Right lobe of liver (tissue), 6 donors: Measurements from ENCODE around the gene TRAK1. TPM values are rescaled to one million over a fixed set of nuclear protein-coding genes. Genes with fewer than 3 reads are reported as not detected.

Experiments
- ATAC-seq, 4 donors: fragments of 200-7000 bp; cut with Tn5 transposase; one replicate each; pipeline ENCODE4 v1.9.1; 2020; ENCODE audit warnings: mild to moderate bottlenecking in 4 of 4, moderate library complexity in 4 of 4
- DNase-seq, 3 donors: peaks; one replicate each; pipeline ENCODE4 v3.0.0-alpha.2; 2020
- H3K27ac ChIP-seq, 3 donors: fragments of 200-600 bp; one replicate each; pipeline ENCODE4 v1.8.0; 2022
- H3K27me3 ChIP-seq, 2 donors: fragments of 200-600 bp; one replicate each; pipeline ENCODE4 v1.8.0; 2022
- H3K36me3 ChIP-seq, 4 donors: fragments of 200-600 bp; sonication (generic) in 1 of 4; one replicate each; pipeline versions ENCODE4 v1.5.1 to v1.8.0; 2017 to 2022; ENCODE audit warnings: control low read depth in 1 of 4
- H3K4me1 ChIP-seq, 4 donors: fragments of 200-600 bp; sonication (generic) in 1 of 4; one replicate each; pipeline versions ENCODE4 v1.5.1 to v1.8.0; 2017 to 2022; ENCODE audit warnings: control low read depth in 1 of 4
- H3K4me3 ChIP-seq, 3 donors: fragments of 200-600 bp; one replicate each; pipeline ENCODE4 v1.8.0; 2022
- H3K9me3 ChIP-seq, 4 donors: fragments of 200-600 bp; sonication (generic) in 1 of 4; one replicate each; pipeline versions ENCODE4 v1.5.1 to v1.8.0; 2017 to 2022; ENCODE audit warnings: control low read depth in 1 of 4
- POLR2A ChIP-seq: fragments of 450-650 bp; IDR thresholded peaks from one replicate; pipeline ENCODE4 v1.6.1; 2017; ENCODE audit warnings: antibody characterized with exemption, mild to moderate bottlenecking
- WGBS: methylation state at CpG from one replicate; pipeline ENCODE4 v1.1.6; 2018; ENCODE audit warnings: low coverage, low lambda C conversion rate; ENCODE audit not compliant: insufficient coverage; ENCODE audit errors: missing lambda C conversion rate; 5-methylcytosine and 5-hydroxymethylcytosine counted together
- intact Hi-C, 2 donors: fragments of 100-400 bp; cut with DNase I; formaldehyde crosslinking; loops; one replicate each; pipeline versions ENCODE4 v1.11.2 to v1.14.1; 2022
- small RNA-seq, 2 experiments: library from RNA; depleted of rRNA; stranded (forward); fragments of <200 nt; gene quantifications; one replicate each; pipeline ENCODE3, GENCODE V24; 2016
- total RNA-seq, 6 experiments: library from RNA; depleted of rRNA in 2 of 6; stranded (reverse); fragments of >200 nt in 2 of 6; fragmentation: NEBNext Ultra II Directional in 3 of 6; extraction: Animal tissue kit (Norgen Biotek cat#: 25700) in 3 of 6; gene quantifications; one replicate each; pipeline versions ENCODE4 v1.1.0 to v1.2.4, GENCODE V29; 2016 to 2023
- TF ChIP-seq, protein P1 (sequence below), 4 donors: fragments of 200-600 bp in 3 of 4; fragments of 450-650 bp in 1 of 4; IDR thresholded peaks; one replicate each; pipeline versions ENCODE4 v1.5.1 to v1.8.0; 2016 to 2022; ENCODE audit warnings: antibody characterized with exemption in 4 of 4, mild to moderate bottlenecking in 2 of 4
- donor health status: DM: no; HTN: yes; CAD: no.
- donor health status: DM: no; HTN: no; CAD: no.
- donor health status: DM: no; HTN: no; CAD: no.
- donor health status: DM: no; HTN: yes; CAD: no.
- donor health status: DM: no; HTN: yes; CAD: no.

Gene TRAK1
- total RNA-seq, 6 experiments from 2014 or later: 9.5 to 16.4 (median 12.2) TPM

DNA sequence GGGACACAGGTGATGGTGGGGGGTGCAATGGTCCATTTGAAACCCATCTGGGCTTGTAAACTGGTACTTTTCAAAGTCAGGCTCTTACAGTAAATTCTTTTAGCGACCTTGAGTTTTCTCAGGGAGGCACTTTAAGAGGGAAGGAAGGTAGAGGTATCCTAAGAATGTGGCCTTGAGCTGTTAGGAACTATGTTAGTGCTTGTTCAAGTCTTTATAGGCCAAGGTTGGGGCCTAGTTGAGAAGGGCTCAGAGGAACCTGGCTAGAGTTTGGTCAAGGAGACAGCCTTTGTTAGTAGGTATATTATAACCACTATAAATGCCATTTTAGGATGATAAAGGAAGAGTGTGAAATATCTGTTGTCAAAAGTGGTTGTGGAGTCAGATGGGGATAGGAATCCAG is 184.1 kb downstream of the TRAK1 start:
- H3K36me3 ChIP-seq: no peaks in the 10 kb centered on the region
- ATAC-seq (no peak), DNase-seq (no peak)
- intact Hi-C loops: no loop called here
- H3K27me3 ChIP-seq: no peaks in the 10 kb centered on the region
- WGBS: 29% methylated on average over 1 of the region's 1 CpG
- no peak overlapping the region for H3K4me3 ChIP-seq
- H3K9me3 ChIP-seq: no peaks in the 10 kb centered on the region
- TF ChIP-seq POLR2A: no peak
- TF ChIP-seq, protein P1, sequence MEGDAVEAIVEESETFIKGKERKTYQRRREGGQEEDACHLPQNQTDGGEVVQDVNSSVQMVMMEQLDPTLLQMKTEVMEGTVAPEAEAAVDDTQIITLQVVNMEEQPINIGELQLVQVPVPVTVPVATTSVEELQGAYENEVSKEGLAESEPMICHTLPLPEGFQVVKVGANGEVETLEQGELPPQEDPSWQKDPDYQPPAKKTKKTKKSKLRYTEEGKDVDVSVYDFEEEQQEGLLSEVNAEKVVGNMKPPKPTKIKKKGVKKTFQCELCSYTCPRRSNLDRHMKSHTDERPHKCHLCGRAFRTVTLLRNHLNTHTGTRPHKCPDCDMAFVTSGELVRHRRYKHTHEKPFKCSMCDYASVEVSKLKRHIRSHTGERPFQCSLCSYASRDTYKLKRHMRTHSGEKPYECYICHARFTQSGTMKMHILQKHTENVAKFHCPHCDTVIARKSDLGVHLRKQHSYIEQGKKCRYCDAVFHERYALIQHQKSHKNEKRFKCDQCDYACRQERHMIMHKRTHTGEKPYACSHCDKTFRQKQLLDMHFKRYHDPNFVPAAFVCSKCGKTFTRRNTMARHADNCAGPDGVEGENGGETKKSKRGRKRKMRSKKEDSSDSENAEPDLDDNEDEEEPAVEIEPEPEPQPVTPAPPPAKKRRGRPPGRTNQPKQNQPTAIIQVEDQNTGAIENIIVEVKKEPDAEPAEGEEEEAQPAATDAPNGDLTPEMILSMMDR (IDR thresholded peaks at IDR 0.05): no peak
- no peaks in the 10 kb centered on the region for H3K4me1 ChIP-seq
- no peak overlapping the region for H3K27ac ChIP-seq

Small RNA genes lying within 50 kb of the gene (small RNA-seq; reads per million reads assigned to genes)
- gene RNU4-78P: 0 reads per million in 2 experiments

Other genes with a start within 250 kb of the TRAK1 start
- 1 to 10 TPM; 2.8 to 5.6 (median 4.9) TPM for gene ULK4, start 129.3 kb upstream of the TRAK1 start, total RNA-seq
- gene CCK, start 174.8 kb downstream of the TRAK1 start, total RNA-seq: not detected